Keratinocyte (primary cell): ENCODE measurements around the gene SIGLEC11. TPM values are rescaled to one million over a fixed set of nuclear protein-coding genes. Genes with fewer than 3 reads are reported as not detected.

Source experiments
- DNase-seq: peaks from one replicate; pipeline ENCODE4 v3.0.0-alpha.2; 2011; ENCODE audit warnings: low read depth, missing footprints, low spot score
- FAIRE-seq: peaks from 2 replicates; lab custom pipeline; 2011; peaks lifted over from hg19 to GRCh38; lab: Jason Lieb, UNC
- H2AFZ ChIP-seq: 2 replicates; pipeline ENCODE4 v1.6.0; 2012; ENCODE audit warnings: low read length, control low read depth, inconsistent platforms; ENCODE audit not compliant: control insufficient read depth
- H3K27ac ChIP-seq: 2 replicates; pipeline ENCODE4 v1.5.1; 2011; ENCODE audit warnings: low read length; ENCODE audit not compliant: control insufficient read depth, insufficient read depth
- H3K27me3 ChIP-seq: 3 replicates; pipeline ENCODE4 v1.6.0; 2011; ENCODE audit warnings: low read length; ENCODE audit not compliant: control insufficient read depth, insufficient read depth; ENCODE audit errors: extremely low read depth
- H3K36me3 ChIP-seq, 2 experiments: 2 replicates in 1 of 2; 3 replicates in 1 of 2; pipeline ENCODE4 v1.5.1; 2011; ENCODE audit warnings: low read length in 2 of 2, mild to moderate bottlenecking in 1 of 2; ENCODE audit not compliant: control insufficient read depth in 2 of 2, insufficient read depth in 2 of 2; ENCODE audit errors: extremely low read depth in 1 of 2
- H3K4me1 ChIP-seq: 3 replicates; pipeline ENCODE4 v1.5.1; 2011; ENCODE audit warnings: low read length; ENCODE audit not compliant: control insufficient read depth, insufficient read depth; ENCODE audit errors: extremely low read depth
- H3K4me2 ChIP-seq: 3 replicates; pipeline ENCODE4 v1.6.0; 2011; ENCODE audit warnings: low read depth, low read length; ENCODE audit not compliant: control insufficient read depth, insufficient read depth; ENCODE audit errors: extremely low read depth
- H3K4me3 ChIP-seq, 3 experiments: fragments of 200-600 bp in 1 of 3; sonication (generic) in 1 of 3; 2 replicates in 2 of 3; 3 replicates in 1 of 3; pipeline ENCODE4 v1.5.1; 2011 to 2016; ENCODE audit warnings: low read length in 3 of 3, mild to moderate bottlenecking in 3 of 3, control low read depth in 2 of 3, inconsistent platforms in 1 of 3, low read depth in 1 of 3, mixed read lengths in 1 of 3, mixed run types in 1 of 3, moderate library complexity in 1 of 3; ENCODE audit not compliant: control insufficient read depth in 2 of 3, insufficient read depth in 2 of 3; ENCODE audit errors: extremely low read depth in 1 of 3
- H3K79me2 ChIP-seq: 2 replicates; pipeline ENCODE4 v1.6.0; 2012; ENCODE audit warnings: low read length; ENCODE audit not compliant: control insufficient read depth, insufficient read depth
- H3K9ac ChIP-seq: 3 replicates; pipeline ENCODE4 v1.6.0; 2011; ENCODE audit warnings: low read length; ENCODE audit not compliant: control insufficient read depth, insufficient read depth; ENCODE audit errors: extremely low read depth
- H3K9me1 ChIP-seq: 3 replicates; pipeline ENCODE4 v1.6.0; 2011; ENCODE audit warnings: low read length; ENCODE audit not compliant: control insufficient read depth, insufficient read depth; ENCODE audit errors: extremely low read depth
- H3K9me3 ChIP-seq: 2 replicates; pipeline ENCODE4 v1.5.1; 2012; ENCODE audit warnings: low read depth, low read length; ENCODE audit not compliant: control insufficient read depth
- H4K20me1 ChIP-seq: 3 replicates; pipeline ENCODE4 v1.6.0; 2011; ENCODE audit warnings: low read length; ENCODE audit not compliant: control insufficient read depth, insufficient read depth; ENCODE audit errors: extremely low read depth
- EZH2 ChIP-seq: IDR thresholded peaks from one replicate; pipeline ENCODE4 v1.6.1; 2012; ENCODE audit warnings: inconsistent platforms, mild to moderate bottlenecking, low read length, moderate library complexity
- dilution Hi-C: fragments of 300-500 bp; cut with MboI; formaldehyde crosslinking; loops from one replicate; pipeline ENCODE4 v1.7.0; 2020; ENCODE audit warnings: low sequenced_read_pairs; ENCODE audit not compliant: extremely low pct_ligation_motif_present
- polyA plus RNA-seq, 5 experiments: library from polyadenylated mRNA; depleted of rRNA in 3 of 5; stranded (reverse) in 3 of 5; stranded (forward) in 1 of 5; unstranded in 1 of 5; fragments of >200 nt; gene quantifications; 1 replicate in 1 of 5; 2 replicates in 3 of 5; 3 replicates in 1 of 5; pipeline versions ENCODE4 v1.2.1 to v1.2.3, GENCODE V29; 2011 to 2012; ENCODE audit warnings: missing spikeins in 2 of 5, low read depth in 1 of 5, low replicate concordance in 1 of 5
- TF ChIP-seq, protein P1 (sequence below), 3 experiments: IDR thresholded peaks in 1 of 3; conservative IDR thresholded peaks in 1 of 3; optimal IDR thresholded peaks in 1 of 3; 2 replicates in 2 of 3; 3 replicates in 1 of 3; pipeline versions ENCODE3 to v1.5.1; 2011; ENCODE audit warnings: low read length in 3 of 3, mild to moderate bottlenecking in 3 of 3, moderate library complexity in 2 of 3, control low read depth in 1 of 3, inconsistent platforms in 1 of 3; ENCODE audit not compliant: insufficient read depth in 2 of 3; ENCODE audit errors: extremely low read depth in 1 of 3

Gene SIGLEC11
- polyA plus RNA-seq, 1 donor (not counting 4 experiments of a cell fraction or from before 2014, with no cell fraction given), result not detected

DNA sequence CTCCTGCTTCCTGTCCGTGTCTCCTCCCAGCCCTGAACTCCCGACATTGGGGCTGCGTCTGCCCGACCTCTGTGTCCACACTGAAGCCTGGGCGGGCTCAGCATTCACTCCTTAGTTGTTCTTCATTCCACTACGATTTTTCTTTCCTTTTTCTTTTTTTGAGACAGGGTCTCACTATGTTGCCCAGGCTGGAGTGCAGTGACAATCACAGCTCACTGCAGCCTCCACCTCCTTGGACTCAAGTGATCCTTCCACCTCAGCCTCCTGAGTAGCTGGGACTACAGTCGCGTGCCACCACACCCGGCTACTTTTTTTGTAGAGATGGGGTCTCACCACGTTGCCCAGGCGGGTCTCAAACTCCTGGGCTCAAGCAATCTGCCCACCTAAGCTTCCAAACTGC, 23.5 kb upstream of the SIGLEC11 start:
- H3K4me1 ChIP-seq, result no peaks in the 10 kb centered on the region
- H4K20me1 ChIP-seq, result peaks cover 14% of the 10 kb centered on the region
- H3K27me3 ChIP-seq, result no peaks in the 10 kb centered on the region
- no peaks in the 10 kb centered on the region for H3K9me1 ChIP-seq
- DNase-seq, result no peak
- no peak overlapping the region for H3K27ac ChIP-seq
- no peak overlapping the region for H3K4me2 ChIP-seq
- H3K4me3 ChIP-seq, result no peak overlapping the region
- dilution Hi-C loops, result no loop called here
- TF ChIP-seq, protein P1, sequence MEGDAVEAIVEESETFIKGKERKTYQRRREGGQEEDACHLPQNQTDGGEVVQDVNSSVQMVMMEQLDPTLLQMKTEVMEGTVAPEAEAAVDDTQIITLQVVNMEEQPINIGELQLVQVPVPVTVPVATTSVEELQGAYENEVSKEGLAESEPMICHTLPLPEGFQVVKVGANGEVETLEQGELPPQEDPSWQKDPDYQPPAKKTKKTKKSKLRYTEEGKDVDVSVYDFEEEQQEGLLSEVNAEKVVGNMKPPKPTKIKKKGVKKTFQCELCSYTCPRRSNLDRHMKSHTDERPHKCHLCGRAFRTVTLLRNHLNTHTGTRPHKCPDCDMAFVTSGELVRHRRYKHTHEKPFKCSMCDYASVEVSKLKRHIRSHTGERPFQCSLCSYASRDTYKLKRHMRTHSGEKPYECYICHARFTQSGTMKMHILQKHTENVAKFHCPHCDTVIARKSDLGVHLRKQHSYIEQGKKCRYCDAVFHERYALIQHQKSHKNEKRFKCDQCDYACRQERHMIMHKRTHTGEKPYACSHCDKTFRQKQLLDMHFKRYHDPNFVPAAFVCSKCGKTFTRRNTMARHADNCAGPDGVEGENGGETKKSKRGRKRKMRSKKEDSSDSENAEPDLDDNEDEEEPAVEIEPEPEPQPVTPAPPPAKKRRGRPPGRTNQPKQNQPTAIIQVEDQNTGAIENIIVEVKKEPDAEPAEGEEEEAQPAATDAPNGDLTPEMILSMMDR (optimal IDR thresholded peaks at IDR 0.05 in 1 of 3, IDR thresholded peaks at IDR 0.05 in 1 of 3, conservative IDR thresholded peaks at IDR 0.05 in 1 of 3; ENCODE audit: extremely low read depth in 1 of 3, insufficient read depth in 2 of 3, low read length in 3 of 3), result no peak
- no peak for TF ChIP-seq EZH2
- FAIRE-seq, result no peak
- no peaks in the 10 kb centered on the region for H3K9me3 ChIP-seq
- H3K79me2 ChIP-seq, result no peaks in the 10 kb centered on the region
- H3K36me3 ChIP-seq, result peaks cover 8 to 16% of the 10 kb centered on the region in 2 experiments
- no peak overlapping the region for H3K9ac ChIP-seq
- H2AFZ ChIP-seq, result no peak overlapping the region

DNA sequence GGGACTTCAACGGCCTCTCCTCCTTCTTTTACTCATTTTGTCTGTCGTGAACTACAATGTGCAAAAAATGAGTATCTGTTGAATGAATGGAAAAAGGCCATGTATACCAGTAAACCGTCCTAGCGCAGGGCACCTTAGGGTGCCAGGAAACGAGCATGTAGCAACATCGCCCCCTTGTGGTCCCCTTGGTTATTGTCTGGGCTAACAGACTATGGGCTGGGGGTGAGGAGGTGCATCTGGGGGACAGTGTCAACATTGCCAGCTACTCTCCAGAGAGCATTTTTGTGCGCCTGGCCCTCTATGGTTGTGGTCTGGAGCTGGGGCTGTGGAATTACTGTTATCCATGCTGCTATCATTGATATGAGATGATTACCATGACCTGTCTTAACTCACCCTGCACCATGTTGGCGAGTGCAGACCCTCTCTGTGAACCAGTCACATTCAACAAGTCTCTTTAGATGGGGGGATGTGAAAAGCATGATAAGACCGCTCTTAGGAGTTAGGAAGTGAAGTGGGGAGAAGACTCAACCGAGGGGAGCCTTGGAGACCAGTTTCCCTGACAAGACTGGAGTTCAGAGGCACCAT, 22.8 kb upstream of the SIGLEC11 start:
- Histone ChIP-seq H3K36me3 (peaks cover 8 to 13% of the 10 kb centered on the region in 2 experiments), H3K9me1 (no peaks in the 10 kb centered on the region), H3K27me3 (no peaks in the 10 kb centered on the region), H3K9me3 (no peaks in the 10 kb centered on the region), H2AFZ (no peak overlapping the region), H3K79me2 (no peaks in the 10 kb centered on the region), H3K4me2 (no peak overlapping the region), H3K4me3 (no peak overlapping the region), H3K27ac (no peak overlapping the region), H3K9ac (no peak overlapping the region), H3K4me1 (no peaks in the 10 kb centered on the region), H4K20me1 (peaks cover 11% of the 10 kb centered on the region)
- TF ChIP-seq, protein P1 (optimal IDR thresholded peaks at IDR 0.05 in 1 of 3, IDR thresholded peaks at IDR 0.05 in 1 of 3, conservative IDR thresholded peaks at IDR 0.05 in 1 of 3; ENCODE audit: extremely low read depth in 1 of 3, insufficient read depth in 2 of 3, low read length in 3 of 3), result peak; percentile 89 to 96 (median 89)
- TF ChIP-seq EZH2, result no peak
- DNase-seq, result no peak
- FAIRE-seq, result no peak
- dilution Hi-C loops, result no loop called here
